CD4-positive, alpha-beta T cell treated with Interleukin-15 for 4 hours (primary cell): ENCODE results near the gene SURF6.

Experiments used
- DNase-seq: peaks from one replicate; pipeline ENCODE4 v3.0.0-alpha.2; 2020; ENCODE audit warnings: low spot score

The SURF6 gene

DNA sequence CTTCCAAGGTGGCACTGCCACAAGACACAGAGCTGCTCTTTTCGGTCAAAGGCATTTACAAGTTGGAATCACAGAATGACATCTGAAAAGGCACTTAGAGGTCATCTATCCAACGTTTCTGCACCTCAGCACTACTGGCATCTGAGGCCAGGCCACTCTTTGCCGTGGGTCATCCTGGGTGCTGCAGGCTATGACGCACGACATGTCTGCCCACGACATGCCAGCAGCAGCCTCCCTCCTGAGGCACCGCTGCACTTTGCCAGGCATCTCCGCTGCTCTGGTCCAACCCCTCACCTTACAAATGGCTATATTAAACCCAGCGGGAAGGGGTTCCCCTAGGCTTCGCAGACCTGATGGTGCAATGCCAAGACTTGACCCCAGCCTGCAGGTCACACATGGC lies 31.8 kb upstream of the SURF6 start:
- DNase-seq, result no peak

DNA sequence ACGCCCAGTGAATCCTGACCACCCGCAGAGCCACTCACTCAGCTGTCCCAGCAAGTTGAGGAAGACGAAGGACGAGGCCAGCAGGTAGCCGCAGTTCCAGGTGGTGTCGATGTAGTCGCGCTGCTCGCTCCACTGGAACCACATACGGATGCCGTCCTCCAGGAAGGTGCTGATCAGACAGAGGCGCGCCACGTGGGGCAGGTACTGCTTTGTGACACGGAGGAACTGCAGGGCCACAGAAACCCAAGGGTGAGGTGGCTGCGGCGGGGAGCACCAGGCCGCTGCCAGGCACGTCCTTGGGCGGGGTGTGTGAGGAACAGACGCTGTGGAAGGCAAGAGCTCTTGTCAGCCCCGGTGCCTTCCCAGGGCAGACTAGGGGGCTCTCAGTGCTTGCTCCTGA lies 31.2 kb upstream of the SURF6 start:
- no peak for DNase-seq

DNA sequence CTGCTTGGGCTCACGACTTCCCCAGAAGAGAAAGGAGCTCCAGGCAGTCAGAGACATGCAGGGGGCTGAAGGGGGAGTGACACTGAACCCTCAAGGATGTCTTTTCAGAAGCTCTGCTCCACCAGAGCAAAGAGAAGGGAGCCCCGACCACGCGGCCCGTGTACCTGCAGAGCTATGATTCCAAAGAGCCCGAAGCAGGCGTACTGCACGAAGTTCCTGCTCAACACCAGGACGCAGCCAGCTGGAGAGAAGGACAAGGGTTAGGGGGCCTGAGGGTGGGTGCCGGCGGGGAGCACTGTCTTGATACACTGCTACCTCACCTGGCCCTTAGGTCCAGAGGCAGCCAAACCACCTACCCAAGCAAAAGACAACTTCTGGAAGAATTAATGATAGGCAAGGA lies 30.4 kb upstream of the SURF6 start:
- no peak for DNase-seq

- DNase-seq, result no peak
Measured at GRCh38 chr9:133362359-133363044, 26.5 kb upstream of the SURF6 start.

DNA sequence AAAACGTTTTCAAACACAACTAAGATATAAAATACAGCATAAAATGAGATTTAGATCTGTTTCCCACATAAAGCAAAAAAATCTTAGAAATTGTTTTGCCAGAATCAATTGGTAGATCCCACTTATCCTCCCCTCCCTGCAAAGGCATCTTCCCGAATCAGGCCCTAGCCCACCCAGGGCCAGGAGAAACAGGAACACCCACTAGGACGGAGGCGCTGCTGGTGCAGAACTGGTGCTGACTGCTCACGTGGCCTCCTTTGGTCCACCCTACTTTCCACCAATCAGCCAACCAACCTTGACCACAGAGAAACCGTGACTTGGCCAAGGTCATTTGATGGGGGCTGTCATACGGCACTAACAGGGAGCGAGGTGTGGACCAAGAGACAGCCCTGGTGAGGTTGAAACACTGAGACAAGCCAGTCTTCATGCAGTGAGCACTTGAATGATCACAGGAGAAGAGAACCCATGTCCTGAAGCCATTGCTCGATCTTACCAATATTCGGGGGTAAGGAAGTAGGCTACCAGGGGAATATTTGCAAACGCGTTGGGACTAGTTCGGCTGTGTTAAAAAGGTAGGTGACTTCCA lies 25.6 kb upstream of the SURF6 start:
- no peak for DNase-seq

DNA sequence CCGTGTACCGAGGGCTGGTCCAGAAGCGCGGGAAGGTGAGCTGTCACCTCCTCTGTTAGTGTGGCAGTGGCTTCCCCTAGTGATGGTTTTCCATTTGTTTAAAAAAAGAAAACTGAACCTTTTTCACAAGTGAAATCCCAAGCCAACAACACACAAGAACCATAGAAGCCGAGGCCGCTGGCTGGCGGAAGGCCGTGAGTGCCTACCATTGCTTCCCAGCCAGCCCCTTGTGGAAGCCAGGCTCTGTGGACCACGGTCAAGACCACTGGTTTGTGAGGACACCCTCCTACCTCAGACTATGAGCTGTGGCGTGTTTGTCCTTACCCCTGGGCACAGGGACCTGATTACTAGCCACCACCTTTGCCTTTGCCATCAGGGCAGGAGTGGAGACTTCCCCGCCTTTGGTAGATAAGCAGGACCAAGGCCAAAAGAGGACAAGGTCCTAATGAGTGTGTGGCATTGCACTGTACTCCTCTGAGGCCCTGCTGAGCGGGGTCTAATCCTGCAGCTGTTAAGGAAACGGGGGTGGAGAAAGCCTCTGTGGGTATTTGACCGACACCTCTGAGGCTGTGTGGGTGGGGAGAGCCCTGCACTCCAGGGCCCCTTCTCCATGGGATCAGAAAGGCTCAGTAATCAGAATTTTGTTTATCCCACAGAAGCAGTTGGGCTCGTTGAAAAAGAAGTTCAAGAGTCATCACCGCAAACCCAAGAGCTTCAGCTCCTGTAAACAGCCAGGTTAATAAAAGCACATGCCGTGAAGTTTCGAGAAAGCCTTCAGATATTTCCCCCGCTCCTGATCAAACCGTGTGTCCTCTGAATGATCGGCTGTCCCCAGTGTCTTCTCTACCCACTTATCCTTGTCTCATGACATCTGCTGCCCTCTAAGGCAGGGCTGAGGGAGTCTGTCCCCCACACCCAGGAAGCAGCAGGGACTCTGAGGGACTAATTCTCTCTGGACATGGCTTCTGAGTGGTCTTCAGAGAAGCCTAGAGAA lies 24.7 kb upstream of the SURF6 start:
- DNase-seq, result no peak

- DNase-seq, result no peak
Measured at GRCh38 chr9:133359399-133360175, 23.6 kb upstream of the SURF6 start.

- no peak for DNase-seq
Measured at GRCh38 chr9:133357656-133358055, 21.7 kb upstream of the SURF6 start.

DNA sequence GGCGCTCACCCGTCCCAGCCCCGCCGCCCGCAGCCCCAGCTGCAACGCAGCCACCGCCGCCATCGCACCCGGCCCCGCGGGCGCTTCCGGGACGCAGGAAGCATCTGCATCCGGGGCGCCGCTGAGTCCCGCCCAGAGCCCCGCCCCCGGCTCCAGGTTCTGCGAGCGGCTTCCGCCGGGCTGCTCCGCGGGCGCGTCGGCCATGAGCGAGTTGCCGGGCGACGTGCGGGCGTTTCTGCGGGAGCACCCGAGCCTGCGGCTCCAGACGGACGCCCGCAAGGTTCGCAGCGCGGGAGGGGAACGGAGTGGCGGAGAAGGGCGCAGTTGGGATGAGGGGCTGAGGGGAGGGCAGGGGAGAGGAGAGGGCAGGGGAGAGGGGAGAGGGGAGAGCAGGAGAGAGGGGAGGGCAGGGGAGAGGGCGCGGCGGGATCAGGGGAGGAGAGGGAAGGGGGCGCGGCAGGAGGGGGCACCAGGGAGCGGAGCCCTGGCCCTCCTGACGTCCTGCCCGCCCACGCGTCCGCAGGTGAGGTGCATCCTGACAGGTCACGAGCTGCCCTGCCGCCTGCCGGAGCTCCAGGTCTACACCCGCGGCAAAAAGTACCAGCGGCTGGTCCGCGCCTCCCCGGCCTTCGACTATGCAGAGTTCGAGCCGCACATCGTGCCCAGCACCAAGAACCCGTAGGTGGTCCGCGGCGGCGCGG lies 20.6 kb upstream of the SURF6 start, which contains the start of the genes SURF1 and SURF2:
SURF1 (minus strand) TSS at position 97 of the 701 bp plus-strand sequence; CDS start at position 63, 34 bp downstream.
SURF2 (plus strand) TSS at position 160 of the 701 bp plus-strand sequence; CDS start at position 203, 43 bp downstream.
- DNase-seq, result peak; percentile 84

GRCh38 chr9:133355881-133356357 lies 19.9 kb upstream of the SURF6 start:
- peak; percentile 21 for DNase-seq

DNA sequence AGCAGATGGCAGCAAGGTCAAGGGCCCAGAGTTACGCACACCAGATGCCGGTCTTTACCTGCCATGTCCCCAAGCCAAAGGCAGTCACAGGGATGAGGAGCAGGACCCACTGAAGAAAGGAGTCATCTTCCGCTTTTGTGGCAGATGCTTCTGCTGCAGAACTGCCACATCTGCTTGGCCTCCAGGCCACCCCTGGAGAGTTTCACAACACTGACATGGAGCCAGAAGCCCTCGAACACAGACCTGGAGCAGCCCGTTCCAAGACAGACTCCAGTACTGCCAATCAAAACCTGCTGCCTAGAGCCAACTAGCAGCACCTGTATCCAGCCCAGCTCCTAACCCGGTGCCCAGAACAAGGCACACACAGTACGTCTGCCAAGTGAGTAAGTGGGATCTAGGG lies 18.8 kb upstream of the SURF6 start:
- DNase-seq, result no peak

DNA sequence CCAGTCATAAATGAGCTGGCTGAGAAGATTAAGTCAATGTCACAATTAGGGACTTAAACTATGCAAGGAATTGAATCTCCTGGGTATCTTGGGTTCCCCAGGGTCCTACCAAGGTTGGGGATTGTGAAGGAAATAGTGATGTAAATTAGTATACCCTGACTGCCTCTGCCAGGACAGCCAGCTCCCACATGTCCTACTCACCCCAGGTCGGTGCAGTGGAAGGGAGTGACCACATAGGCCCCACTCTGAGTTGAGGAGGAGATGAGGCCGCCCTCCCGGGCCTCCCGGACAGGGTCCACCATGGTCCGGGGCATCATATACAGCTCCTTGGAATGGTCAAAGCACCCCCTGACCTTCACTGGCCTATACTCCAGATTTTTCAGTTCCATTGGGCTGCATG lies 17.6 kb upstream of the SURF6 start:
- no peak for DNase-seq

DNA sequence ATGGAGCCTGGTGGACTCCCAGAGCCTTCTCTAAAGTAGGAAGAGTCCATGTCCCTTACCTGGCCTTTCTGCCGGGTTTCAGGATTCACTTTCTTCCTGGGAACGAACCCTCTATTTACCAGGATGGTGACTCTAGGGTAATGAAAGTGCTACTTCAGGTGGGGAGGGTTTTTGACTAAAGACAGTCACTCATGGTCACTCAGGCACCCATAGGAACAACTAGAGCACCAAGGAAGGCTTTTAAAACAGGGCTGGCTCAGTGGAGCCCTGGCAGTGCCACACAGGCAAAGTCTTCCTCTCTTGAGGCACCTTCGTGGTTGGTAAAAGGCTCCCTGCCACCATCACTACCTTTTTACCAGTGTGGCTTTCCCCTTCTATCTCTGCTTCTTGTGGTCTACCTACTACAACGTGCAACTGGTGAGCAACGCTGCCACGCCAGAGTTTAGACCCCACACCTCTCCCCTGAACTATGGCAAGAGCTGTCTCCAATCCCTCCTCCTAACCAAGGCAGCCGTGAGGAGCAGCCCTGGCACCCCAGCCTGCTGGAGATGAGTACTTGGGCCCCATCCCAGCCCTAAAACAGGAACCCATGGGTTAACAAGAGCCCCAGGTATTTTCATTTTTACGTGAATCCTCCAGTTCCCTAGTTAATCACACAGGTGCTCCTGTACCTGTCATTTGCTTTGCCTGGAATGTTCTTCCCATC lies 16.8 kb upstream of the SURF6 start:
- DNase-seq, result no peak

DNA sequence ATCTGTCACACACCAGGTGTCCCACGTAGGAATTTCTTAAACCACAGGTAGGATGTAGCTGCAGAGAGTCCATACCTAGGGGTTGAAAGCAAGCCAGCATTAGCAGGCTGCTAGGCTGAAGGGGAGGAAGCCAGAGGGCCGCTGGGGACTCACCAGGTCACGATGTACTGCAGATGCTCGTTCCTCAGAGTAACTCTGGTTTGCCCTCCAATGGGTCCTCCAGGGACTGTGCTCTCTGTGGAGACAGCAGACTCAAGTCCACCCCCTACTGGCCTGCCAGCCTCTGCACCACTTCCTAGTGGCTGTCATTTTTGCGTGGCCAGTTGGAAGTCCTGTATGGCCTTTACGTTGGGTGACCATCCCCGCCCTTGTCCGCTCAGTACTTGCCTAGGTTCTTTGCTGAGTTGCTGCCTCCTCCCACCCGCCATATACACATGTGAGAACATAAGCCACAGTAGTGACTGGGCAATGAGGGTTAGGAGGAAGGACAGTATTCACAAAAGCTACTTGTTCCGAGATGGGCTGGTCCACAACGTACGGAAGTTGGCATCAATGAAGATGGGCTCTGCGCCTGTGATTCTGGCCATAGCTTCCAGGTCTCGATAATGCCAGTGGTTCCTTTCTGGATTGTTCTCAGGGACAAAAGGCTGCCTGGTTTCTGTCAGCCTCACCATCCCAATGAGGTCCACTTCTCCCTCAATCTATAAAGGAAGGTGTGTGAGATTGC lies 16.1 kb upstream of the SURF6 start:
- DNase-seq, result peak; percentile 25

DNA sequence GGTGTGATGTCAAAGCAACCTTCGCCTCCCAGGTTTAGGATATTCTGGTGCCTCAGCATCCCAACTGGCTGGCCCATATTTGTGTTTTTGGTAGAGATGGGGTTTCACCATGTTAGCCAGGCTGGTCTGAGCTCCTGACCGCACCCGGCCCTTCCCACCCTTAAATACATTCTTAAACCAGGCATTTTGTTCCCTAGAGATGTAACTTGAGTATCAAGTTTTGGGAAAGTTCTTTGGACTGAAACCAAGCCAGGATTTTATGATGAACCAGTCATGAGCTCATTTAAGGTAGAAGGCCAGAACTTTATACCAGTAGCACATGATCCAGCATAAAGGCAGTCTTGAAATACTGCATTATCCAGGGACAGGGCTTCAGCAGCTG lies 15.5 kb upstream of the SURF6 start:
- DNase-seq, result no peak

GRCh38 chr9:133349965-133350616 lies 14.1 kb upstream of the SURF6 start:
- no peak for DNase-seq

DNA sequence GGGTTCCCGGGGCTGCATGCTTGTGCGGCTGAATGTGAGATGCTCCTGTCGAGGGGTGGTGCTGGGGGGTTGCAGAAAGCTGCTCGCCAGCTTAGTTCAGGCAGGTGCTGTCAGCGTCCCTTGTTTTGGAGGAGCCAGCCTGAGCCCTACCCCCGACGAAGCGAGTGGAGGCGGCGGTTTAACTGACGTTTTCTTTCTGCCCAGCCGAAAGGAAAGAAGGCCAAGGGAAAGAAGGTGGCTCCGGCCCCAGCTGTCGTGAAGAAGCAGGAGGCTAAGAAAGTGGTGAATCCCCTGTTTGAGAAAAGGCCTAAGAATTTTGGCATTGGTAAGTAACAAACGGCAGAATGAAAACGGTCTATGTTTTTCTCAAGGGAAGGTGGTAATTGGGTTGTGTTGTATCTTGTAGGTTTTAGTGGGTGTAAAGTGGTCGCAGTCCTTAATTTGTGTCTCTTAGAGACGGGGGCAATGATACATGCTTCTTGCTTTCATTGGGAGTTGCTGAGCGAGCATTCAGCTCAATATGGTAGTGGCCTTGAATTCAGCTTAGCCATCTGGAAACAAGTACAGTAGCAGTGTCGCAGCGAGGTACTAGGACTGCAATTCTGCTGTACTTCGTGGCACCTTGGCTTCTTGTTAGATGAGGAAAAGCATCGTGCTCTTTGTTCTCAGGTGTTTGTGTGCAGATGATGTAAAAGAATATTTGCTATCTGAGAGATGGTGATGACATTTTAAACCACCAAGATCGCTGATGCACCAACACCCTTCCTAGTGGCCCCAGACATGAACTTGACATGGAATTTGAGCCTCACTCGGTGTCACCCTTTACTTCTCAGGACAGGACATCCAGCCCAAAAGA lies 13.0 kb upstream of the SURF6 start:
- no peak for DNase-seq
